Heart left ventricle (tissue), 16 donors: ENCODE measurements around the gene ANK3. TPM values are rescaled to one million over a fixed set of nuclear protein-coding genes. Genes with fewer than 3 reads are reported as not detected.
A peak's percentile ranks its signal among the peaks of the same experiment; 100 is the strongest.

ENCODE experiments used
- ATAC-seq, 4 donors: fragments of 200-7000 bp; cut with Tn5 transposase; one replicate each; pipeline ENCODE4 v1.9.1; 2020 to 2022; ENCODE audit warnings: moderate library complexity in 4 of 4, mild to moderate bottlenecking in 3 of 4, moderate number of reproducible peaks in 1 of 4
- DNase-seq, 5 donors: peaks; one replicate each; pipeline ENCODE4 v3.0.0-alpha.2; 2020
- H3K27ac ChIP-seq, 12 donors: fragments of 200-600 bp; sonication (generic) in 4 of 12; one replicate each; pipeline versions ENCODE4 v1.5.0 to v1.8.0; 2016 to 2022; ENCODE audit warnings: mild to moderate bottlenecking in 2 of 12
- H3K27me3 ChIP-seq, 9 donors: fragments of 200-600 bp; sonication (generic) in 2 of 9; one replicate each; pipeline versions ENCODE4 v1.5.1 to v1.8.0; 2016 to 2022; ENCODE audit warnings: mild to moderate bottlenecking in 3 of 9
- H3K36me3 ChIP-seq, 9 donors: fragments of 200-600 bp; sonication (generic) in 2 of 9; one replicate each; pipeline versions ENCODE4 v1.5.0 to v1.8.0; 2018 to 2022; ENCODE audit warnings: mild to moderate bottlenecking in 2 of 9
- H3K4me1 ChIP-seq, 12 donors: fragments of 200-600 bp; sonication (generic) in 4 of 12; one replicate each; pipeline versions ENCODE4 v1.5.0 to v1.8.0; 2016 to 2022; ENCODE audit warnings: mild to moderate bottlenecking in 3 of 12
- H3K4me3 ChIP-seq, 12 donors: fragments of 200-600 bp; sonication (generic) in 4 of 12; one replicate each; pipeline versions ENCODE4 v1.5.0 to v1.8.0; 2017 to 2022; ENCODE audit warnings: mild to moderate bottlenecking in 9 of 12, moderate library complexity in 4 of 12
- H3K9me3 ChIP-seq, 12 donors: fragments of 200-600 bp; sonication (generic) in 4 of 12; one replicate each; pipeline versions ENCODE4 v1.5.0 to v1.8.0; 2016 to 2022; ENCODE audit warnings: mild to moderate bottlenecking in 1 of 12
- CTCF ChIP-seq, 12 donors: fragments of 200-600 bp; sonication (generic) in 4 of 12; IDR thresholded peaks; one replicate each; pipeline versions ENCODE4 v1.5.0 to v1.8.0; 2018 to 2022; ENCODE audit warnings: antibody characterized with exemption in 12 of 12, mild to moderate bottlenecking in 5 of 12
- POLR2A ChIP-seq, 2 donors: fragments of 450-650 bp; IDR thresholded peaks; one replicate each; pipeline ENCODE4 v1.6.1; 2017; ENCODE audit warnings: antibody characterized with exemption in 2 of 2, mild to moderate bottlenecking in 2 of 2, moderate library complexity in 2 of 2
- WGBS, 4 donors: extraction: QIAGEN DNeasy Blood & Tissue Kit in 2 of 4; methylation state at CpG; one replicate each; pipeline versions ENCODE4 v1.1.5 to v1.1.7; 2013 to 2018; 5-methylcytosine and 5-hydroxymethylcytosine counted together
- intact Hi-C, 10 donors: fragments of 100-400 bp; cut with DNase I; formaldehyde crosslinking; loops; one replicate each; pipeline versions ENCODE4 v1.11.1 to v1.14.2; 2022
- polyA plus RNA-seq, 2 donors: library from polyadenylated mRNA; stranded (reverse); fragments of 200-250 nt; gene quantifications; one replicate each; pipeline ENCODE4 v1.2.3, GENCODE V29; 2013
- total RNA-seq, 9 donors: library from RNA; depleted of rRNA in 2 of 9; stranded (reverse); fragments of >200 nt in 2 of 9; fragmentation: NEBNext Ultra II Directional in 3 of 9; extraction: Animal tissue kit (Norgen Biotek cat#: 25700) in 3 of 9; gene quantifications; one replicate each; pipeline versions ENCODE4 v1.1.0 to v1.2.4, GENCODE V29; 2016 to 2023
- donor health status: ischemic (EF 13 %, LVEDD 7.1; RV severe dilation, severe dysfunction).
- donor health status: healthy with polysubstance abuse.
- donor health status: DM: no; HTN: yes; CAD: no.
- donor health status: DM: no; HTN: no; CAD: no.
- donor health status: ischemic (EF 25% LVEDD 6.9; RV normal size, moderate dysfunction).
- donor health status: ischemic (EF 25% LVEDD 5.7; RV mildly dilated, moderate dysfunction).
- donor health status: healthy.
- donor health status: DM: yes; HTN: yes; CAD: no.
- donor health status: ischemic (EF 35%, LVEDD 5.7; RV mildly dilated, moderate dysfunction).
- donor health status: nonischemic (EF 11% LVEDD 7.7; RV severe dilation, severe dysfunction).
- donor health status: DM: yes; HTN: yes; CAD: no.
- donor health status: PGD.
- donor health status: ischemic (EF 29% LVEDD 5.4; RV normal size, mild dysfunction).
- donor health status: nonischemic (EF 23%, LVEDD 6.1; RV moderate dilation, normal function).

Gene ANK3
- total and polyA plus RNA-seq, 11 donors = 33.8 to 576 (median 239) TPM

DNA sequence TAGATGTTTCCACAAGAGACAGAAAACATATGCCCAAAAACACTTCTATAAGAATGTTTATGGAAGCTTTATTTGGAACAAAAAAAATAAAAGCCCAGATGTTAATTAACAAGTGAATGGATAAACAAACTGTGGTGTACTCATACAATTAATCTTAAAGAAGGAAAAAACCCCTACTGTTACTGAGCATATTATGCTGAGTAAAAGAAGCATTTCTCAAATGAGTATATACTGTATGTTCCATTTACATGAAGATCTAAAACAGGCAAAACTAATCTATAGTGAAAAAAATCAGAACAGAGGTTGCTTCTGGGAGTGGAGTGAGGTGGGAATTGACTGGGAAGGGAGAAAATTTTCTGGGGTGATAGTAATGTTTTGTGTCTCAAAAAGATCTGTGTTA lies 15.5 kb upstream of the ANK3 start:
- Histone ChIP-seq H3K9me3 (peaks cover 0 to 16% (median 5%) of the 10 kb centered on the region in 12 donors), H3K4me3 (no peak overlapping the region), H3K4me1 (peaks cover 0 to 5% (median 0%) of the 10 kb centered on the region in 12 donors), H3K36me3 (no peaks in the 10 kb centered on the region), H3K27me3 (no peaks in the 10 kb centered on the region), H3K27ac (no peak overlapping the region)
- ATAC-seq (no peak), DNase-seq (no peak)
- intact Hi-C loops = no loop called here
- no peak for TF ChIP-seq CTCF (IDR thresholded peaks at IDR 0.05)

- WGBS, 4 donors = 90 to 99% (median 93%) methylated on average over 8 of the region's 8 CpGs
- Histone ChIP-seq H3K27me3 (no peaks in the 10 kb centered on the region), H3K36me3 (no peaks in the 10 kb centered on the region), H3K4me1 (peaks cover 0 to 6% (median 0%) of the 10 kb centered on the region in 12 donors), H3K4me3 (no peak overlapping the region), H3K27ac (no peak overlapping the region), H3K9me3 (peaks cover 0 to 16% (median 5%) of the 10 kb centered on the region in 12 donors)
- intact Hi-C loops = no loop called here
- no peak for DNase-seq
- ATAC-seq = no peak
- TF ChIP-seq CTCF (IDR thresholded peaks at IDR 0.05) = no peak
- no peak for TF ChIP-seq POLR2A (IDR thresholded peaks at IDR 0.05)
Measured at GRCh38 chr10:60403168-60403873, 13.6 kb upstream of the ANK3 start.

GRCh38 chr10:60400366-60400765 lies 10.7 kb upstream of the ANK3 start:
- TF ChIP-seq POLR2A (IDR thresholded peaks at IDR 0.05) = no peak
- TF ChIP-seq CTCF (IDR thresholded peaks at IDR 0.05) = no peak
- no peaks in the 10 kb centered on the region for H3K27me3 ChIP-seq
- no peak overlapping the region for H3K4me3 ChIP-seq
- DNase-seq (no peak), ATAC-seq (no peak)
- no peaks in the 10 kb centered on the region for H3K36me3 ChIP-seq
- peaks cover 0 to 6% (median 0%) of the 10 kb centered on the region in 12 donors for H3K4me1 ChIP-seq
- peaks cover 0 to 16% (median 5%) of the 10 kb centered on the region in 12 donors for H3K9me3 ChIP-seq
- H3K27ac ChIP-seq = no peak overlapping the region
- intact Hi-C loops = no loop called here

- H3K4me3 ChIP-seq = peak overlapping the region in 2 of 12 donors; percentile 10 to 20
- 45 to 59% (median 56%) methylated on average over 8 of the region's 8 CpGs for WGBS, 4 donors
- H3K27ac ChIP-seq = no peak overlapping the region
- peaks cover 0 to 6% (median 0%) of the 10 kb centered on the region in 12 donors for H3K4me1 ChIP-seq
- peaks cover 0 to 16% (median 5%) of the 10 kb centered on the region in 12 donors for H3K9me3 ChIP-seq
- H3K36me3 ChIP-seq = no peaks in the 10 kb centered on the region
- no peak for TF ChIP-seq POLR2A (IDR thresholded peaks at IDR 0.05)
- TF ChIP-seq CTCF (IDR thresholded peaks at IDR 0.05) = no peak
- intact Hi-C loops = no loop called here
- H3K27me3 ChIP-seq = no peaks in the 10 kb centered on the region
- DNase-seq = peak in 1 of 5 donors; percentile 30
- ATAC-seq = peak in 2 of 4 donors; percentile 47 to 78
Measured at GRCh38 chr10:60399328-60399727, 9.7 kb upstream of the ANK3 start.
